Stimulated activated CD8-positive, alpha-beta memory T cell treated with anti-CD3 and anti-CD28 coated beads, Interleukin-4, amount 100 ng/mL, for 24 hours (primary cell): Measurements from ENCODE around the gene DRAP1.
A peak's percentile ranks its signal among the peaks of the same experiment; 100 is the strongest.
"Not testable (repeated sequence)": the region's sequence is repeated elsewhere in the genome, so short reads cannot be mapped to it uniquely, and the experiment has no call there.

Experiments
- DNase-seq: peaks from one replicate; pipeline ENCODE4 v3.0.0-alpha.2; 2020; ENCODE audit warnings: low read depth

The DRAP1 gene

GRCh38 chr11:65886826-65887722 is 32.2 kb upstream of the DRAP1 start:
- DNase-seq: no peak

- no peak for DNase-seq
Measured at GRCh38 chr11:65887723-65888162, 31.5 kb upstream of the DRAP1 start.

GRCh38 chr11:65888163-65888814 is 30.9 kb upstream of the DRAP1 start, which contains the start of gene FIBP:
TSS of gene FIBP (minus strand) at chr11:65888471. CDS start at chr11:65888418, 53 bp downstream.
- DNase-seq: peak; percentile 96

- DNase-seq: peak; percentile 97
Measured at GRCh38 chr11:65890324-65891218, 28.7 kb upstream of the DRAP1 start, which contains the start of gene CCDC85B. TSS of gene CCDC85B (plus strand) at chr11:65890673. CDS start at chr11:65890784, 111 bp downstream.

- peak; percentile 21 for DNase-seq
Measured at GRCh38 chr11:65891219-65892136, 27.7 kb upstream of the DRAP1 start.

- DNase-seq: not testable (repeated sequence)
Measured at GRCh38 chr11:65892137-65892540, 27.1 kb upstream of the DRAP1 start.

GRCh38 chr11:65892661-65893317 is 26.4 kb upstream of the DRAP1 start:
- DNase-seq: no peak

- DNase-seq: no peak
Measured at GRCh38 chr11:65894034-65894591, 25.1 kb upstream of the DRAP1 start.

- no peak for DNase-seq
Measured at GRCh38 chr11:65895482-65895981, 23.7 kb upstream of the DRAP1 start.

- no peak for DNase-seq
Measured at GRCh38 chr11:65896034-65896999, 22.9 kb upstream of the DRAP1 start.

- no peak for DNase-seq
Measured at GRCh38 chr11:65897020-65897471, 22.2 kb upstream of the DRAP1 start.

GRCh38 chr11:65898656-65899355 is 20.4 kb upstream of the DRAP1 start:
- DNase-seq: no peak

GRCh38 chr11:65899356-65900124 is 19.7 kb upstream of the DRAP1 start:
- peak; percentile 68 for DNase-seq

- peak; percentile 91 for DNase-seq
Measured at GRCh38 chr11:65900125-65900898, 18.9 kb upstream of the DRAP1 start, which contains the start of gene FOSL1. TSS of gene FOSL1 (minus strand) at chr11:65900388. CDS start at chr11:65900339, 49 bp downstream.

GRCh38 chr11:65900899-65901180 is 18.4 kb upstream of the DRAP1 start:
- no peak for DNase-seq

- DNase-seq: no peak
Measured at GRCh38 chr11:65903068-65903481, 16.2 kb upstream of the DRAP1 start.
